GM15510 (cell line): Measurements from ENCODE around the gene NRP1.

ENCODE experiments used
- POLR2A ChIP-seq: IDR thresholded peaks from 3 replicates; pipeline ENCODE4 v1.6.1; 2011; ENCODE audit warnings: borderline replicate concordance; ENCODE audit not compliant: insufficient read length; ENCODE audit errors: extremely low read depth

Gene NRP1

GRCh38 chr10:33165911-33166310, 168.6 kb downstream of the NRP1 start:
- no peak for TF ChIP-seq POLR2A

- TF ChIP-seq POLR2A: no peak
These were observed 170.3 kb downstream of the NRP1 start for GRCh38 chr10:33164060-33164709.

DNA sequence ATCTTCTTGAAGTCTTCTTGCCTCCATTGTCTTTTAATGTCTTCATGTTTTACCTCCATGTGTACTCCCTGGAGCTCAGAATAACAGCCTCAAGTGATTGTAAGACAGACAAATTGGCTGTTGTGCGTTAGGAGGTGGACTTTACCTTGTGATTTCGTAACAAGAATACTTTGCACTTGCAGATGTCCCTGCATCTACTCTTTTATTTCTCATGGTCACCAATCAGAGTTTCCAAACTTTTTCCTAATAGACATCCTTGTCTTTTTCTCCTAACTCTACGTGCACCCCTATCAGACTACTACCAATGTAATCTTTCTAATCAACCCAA, 172.3 kb downstream of the NRP1 start:
- TF ChIP-seq POLR2A: no peak

DNA sequence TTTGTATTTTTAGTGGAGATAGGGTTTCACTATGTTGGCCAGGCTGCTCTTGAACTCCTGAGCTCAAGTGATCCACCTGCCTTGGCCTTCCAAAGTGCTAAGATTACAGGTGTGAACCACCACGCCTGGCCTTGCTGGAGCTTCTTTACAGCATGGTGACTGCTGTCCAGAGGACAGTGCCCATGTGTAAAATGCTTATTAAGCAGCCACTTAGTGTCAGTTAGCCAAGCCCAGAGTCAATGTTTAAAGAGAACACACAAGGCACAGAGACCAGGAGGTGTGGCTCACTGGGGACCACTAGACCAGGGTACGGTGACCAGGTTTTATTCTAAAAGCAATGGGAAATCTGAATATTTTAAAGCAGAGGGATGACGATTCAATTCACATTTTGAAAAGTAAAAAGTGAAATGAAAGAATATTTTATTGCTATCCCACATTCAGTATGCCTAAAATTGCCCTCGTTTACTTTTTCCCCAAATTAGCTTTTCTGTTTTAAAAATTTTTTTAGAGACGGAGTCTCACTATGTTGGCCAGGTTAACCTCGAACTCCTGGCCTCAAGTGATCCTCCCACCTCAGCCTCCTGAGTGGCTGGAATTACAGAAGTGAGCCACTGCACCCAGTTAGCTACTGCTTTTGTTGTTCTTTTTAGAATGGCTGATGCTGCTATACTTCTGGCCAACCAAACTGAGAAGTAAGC, 172.8 kb downstream of the NRP1 start:
- no peak for TF ChIP-seq POLR2A

- no peak for TF ChIP-seq POLR2A
These were observed 174.3 kb downstream of the NRP1 start for GRCh38 chr10:33160151-33160550.

GRCh38 chr10:33157103-33157502, 177.4 kb downstream of the NRP1 start:
- TF ChIP-seq POLR2A: no peak

- no peak for TF ChIP-seq POLR2A
These were observed 178.5 kb downstream of the NRP1 start for GRCh38 chr10:33155720-33156638.

DNA sequence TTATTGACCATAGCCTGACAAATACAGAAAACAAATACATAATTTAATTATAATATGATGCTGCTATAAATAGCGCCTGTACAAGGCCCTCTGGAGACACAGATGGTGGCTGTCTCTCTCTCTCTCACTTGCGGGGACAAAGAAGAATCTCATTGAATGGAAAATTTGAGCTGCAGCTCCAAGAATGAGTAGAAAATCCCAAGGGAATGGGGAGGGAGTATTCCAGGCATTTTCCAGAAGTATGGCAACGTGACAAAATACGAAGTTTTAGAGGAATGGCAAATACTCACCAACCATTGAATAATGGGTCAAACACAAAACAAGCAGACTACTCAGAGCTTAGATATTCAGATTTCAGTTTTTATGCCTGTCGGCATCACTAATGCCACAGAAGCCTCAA, 179.9 kb downstream of the NRP1 start:
- no peak for TF ChIP-seq POLR2A

DNA sequence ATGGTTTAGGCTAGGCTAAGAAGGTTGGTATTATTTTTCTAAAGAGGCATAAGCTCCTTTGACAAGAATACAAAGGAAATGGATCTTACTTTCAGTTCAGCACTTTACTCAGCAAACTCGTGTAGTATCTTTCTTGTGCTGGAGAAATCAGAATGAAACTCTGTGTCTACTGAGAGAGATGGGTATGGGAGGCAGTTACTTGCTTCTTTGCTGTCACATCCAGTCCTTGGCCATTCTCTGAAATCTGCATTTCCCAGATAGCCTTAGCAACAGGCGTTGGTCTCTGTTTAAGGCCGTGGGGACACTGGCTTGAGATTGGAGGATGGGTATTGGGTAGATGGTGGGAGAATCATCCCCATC, 180.5 kb downstream of the NRP1 start:
- TF ChIP-seq POLR2A: no peak

- TF ChIP-seq POLR2A: no peak
These were observed 181.1 kb downstream of the NRP1 start for GRCh38 chr10:33153251-33153967.

- TF ChIP-seq POLR2A: no peak
These were observed 181.7 kb downstream of the NRP1 start for GRCh38 chr10:33152750-33153149.

GRCh38 chr10:33152146-33152545, 182.3 kb downstream of the NRP1 start:
- no peak for TF ChIP-seq POLR2A

DNA sequence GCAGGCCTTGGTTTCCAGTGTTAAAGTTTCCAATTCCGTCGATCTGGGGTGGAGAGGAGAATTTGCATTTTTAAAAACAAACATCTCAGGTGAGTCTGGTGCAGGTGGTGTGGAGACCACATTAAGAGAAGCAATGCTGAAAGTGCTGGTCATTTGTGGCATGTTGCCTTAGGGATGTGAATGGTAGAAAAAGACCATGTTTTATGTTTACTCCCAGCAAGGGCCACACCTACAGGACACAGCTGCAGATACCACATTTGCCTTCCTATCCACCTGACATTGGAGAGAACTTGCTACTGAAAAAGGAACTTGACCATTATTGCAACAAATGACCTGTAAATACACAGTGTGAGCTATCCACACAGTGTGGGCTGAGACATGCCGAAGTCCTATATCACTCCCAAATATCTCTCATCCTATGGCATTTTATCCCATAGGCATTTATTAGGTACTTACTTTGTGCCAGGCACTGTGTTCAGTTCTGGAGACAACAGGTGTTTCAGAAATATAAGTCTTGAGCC, 183.1 kb downstream of the NRP1 start:
- TF ChIP-seq POLR2A: no peak

- TF ChIP-seq POLR2A: no peak
These were observed 183.6 kb downstream of the NRP1 start for GRCh38 chr10:33150889-33151288.

DNA sequence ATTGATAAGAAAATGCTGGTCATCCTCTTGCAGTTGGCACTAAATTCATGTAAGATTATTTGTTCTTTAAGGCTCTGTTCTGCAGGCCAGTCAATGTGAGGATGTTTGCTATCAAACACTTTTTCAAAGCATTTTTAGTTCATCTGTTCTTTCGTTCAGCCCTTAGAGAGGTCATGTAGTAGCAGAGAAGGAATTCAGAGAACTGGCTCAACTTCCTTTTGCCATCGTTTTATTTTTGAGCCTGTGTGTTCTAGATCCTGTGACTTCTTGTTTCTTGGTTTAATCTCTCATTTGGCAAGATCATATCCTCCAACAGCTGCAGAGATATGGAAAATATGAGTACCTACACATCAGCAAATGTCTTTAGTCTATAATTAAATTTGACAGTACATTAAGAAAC, 184.3 kb downstream of the NRP1 start:
- no peak for TF ChIP-seq POLR2A

DNA sequence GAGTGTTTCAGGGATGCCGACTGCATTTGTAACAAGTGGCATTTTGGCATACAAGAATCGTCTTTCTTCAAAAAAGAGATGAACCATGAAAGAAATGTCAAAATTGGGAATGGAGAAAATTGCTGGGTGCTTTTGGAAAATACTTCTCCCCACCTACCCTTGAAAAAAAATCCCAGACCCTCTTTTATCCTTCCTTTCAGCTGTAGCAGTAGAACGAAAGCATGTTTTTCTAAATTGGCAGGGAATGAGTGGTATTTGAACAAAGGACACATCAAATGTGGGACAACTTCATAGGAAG, 187.5 kb downstream of the NRP1 start:
- TF ChIP-seq POLR2A: no peak
